Fibroblast of peridontal ligament (primary cell): Measurements from ENCODE around the gene GBX1.
A peak's percentile ranks its signal among the peaks of the same experiment; 100 is the strongest.

Source experiments
- DNase-seq: peaks from one replicate; pipeline ENCODE4 v3.0.0-alpha.2; 2010; ENCODE audit errors: extremely low read depth

GBX1 gene

GRCh38 chr7:151128144-151128543 lies 39.4 kb downstream of the GBX1 start:
- DNase-seq = no peak

GRCh38 chr7:151126491-151127137 lies 40.9 kb downstream of the GBX1 start:
- DNase-seq = no peak

GRCh38 chr7:151125846-151126481 lies 41.5 kb downstream of the GBX1 start:
- no peak for DNase-seq

- no peak for DNase-seq
Measured at GRCh38 chr7:151125470-151125845, 42.0 kb downstream of the GBX1 start.

GRCh38 chr7:151124899-151125399 lies 42.5 kb downstream of the GBX1 start:
- DNase-seq = no peak

- no peak for DNase-seq
Measured at GRCh38 chr7:151124481-151124880, 43.0 kb downstream of the GBX1 start.

GRCh38 chr7:151123822-151124464 lies 43.6 kb downstream of the GBX1 start:
- DNase-seq = peak; percentile 77

- DNase-seq = no peak
Measured at GRCh38 chr7:151123158-151123821, 44.2 kb downstream of the GBX1 start.

GRCh38 chr7:151122796-151123157 lies 44.7 kb downstream of the GBX1 start:
- DNase-seq = no peak

- DNase-seq = no peak
Measured at GRCh38 chr7:151122276-151122675, 45.2 kb downstream of the GBX1 start.

- DNase-seq = no peak
Measured at GRCh38 chr7:151121380-151122170, 45.9 kb downstream of the GBX1 start.

- no peak for DNase-seq
Measured at GRCh38 chr7:151120896-151121295, 46.6 kb downstream of the GBX1 start.

GRCh38 chr7:151119902-151120301 lies 47.6 kb downstream of the GBX1 start:
- DNase-seq = no peak

GRCh38 chr7:151119055-151119415 lies 48.5 kb downstream of the GBX1 start:
- DNase-seq = no peak

GRCh38 chr7:151118108-151119054 lies 49.1 kb downstream of the GBX1 start:
- no peak for DNase-seq

- no peak for DNase-seq
Measured at GRCh38 chr7:151117565-151117964, 49.9 kb downstream of the GBX1 start.

GRCh38 chr7:151116603-151117440 lies 50.7 kb downstream of the GBX1 start:
- DNase-seq = no peak

GRCh38 chr7:151115836-151116418 lies 51.6 kb downstream of the GBX1 start:
- DNase-seq = no peak

GRCh38 chr7:151115121-151115835 lies 52.2 kb downstream of the GBX1 start:
- no peak for DNase-seq
